GM21529 (cell line): ENCODE measurements around the gene AHNAK2.
"Not testable (repeated sequence)": the region's sequence is repeated elsewhere in the genome, so short reads cannot be mapped to it uniquely, and the experiment has no call there.

ENCODE experiments used
- ATAC-seq: cut with Tn5 transposase; IDR thresholded peaks from one replicate; pipeline ENCODE4 v1.9.1; 2021; ENCODE audit not compliant: unreplicated experiment

Gene AHNAK2

GRCh38 chr14:104928391-104929133, 49.6 kb downstream of the AHNAK2 start:
- ATAC-seq = no peak

DNA sequence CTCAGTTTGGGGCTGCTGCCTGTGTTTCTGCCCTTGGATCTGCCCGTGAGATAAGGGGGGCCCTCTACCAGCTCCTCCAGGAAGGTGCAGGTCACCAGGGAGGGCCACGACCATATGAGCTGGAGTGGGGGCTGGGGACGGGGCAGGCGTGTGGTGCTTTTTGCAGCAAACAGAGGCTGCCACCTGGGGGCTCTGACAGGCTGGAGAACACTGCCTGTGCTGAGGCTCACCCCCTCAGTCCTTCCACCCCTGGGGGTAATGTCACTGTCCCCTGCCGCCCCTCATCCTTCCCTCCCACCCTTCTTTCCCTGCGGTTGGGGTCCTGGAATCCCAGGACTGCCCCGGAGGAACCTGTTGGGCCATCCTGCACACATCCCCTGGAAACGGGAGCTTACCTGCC, 50.3 kb downstream of the AHNAK2 start:
- no peak for ATAC-seq

DNA sequence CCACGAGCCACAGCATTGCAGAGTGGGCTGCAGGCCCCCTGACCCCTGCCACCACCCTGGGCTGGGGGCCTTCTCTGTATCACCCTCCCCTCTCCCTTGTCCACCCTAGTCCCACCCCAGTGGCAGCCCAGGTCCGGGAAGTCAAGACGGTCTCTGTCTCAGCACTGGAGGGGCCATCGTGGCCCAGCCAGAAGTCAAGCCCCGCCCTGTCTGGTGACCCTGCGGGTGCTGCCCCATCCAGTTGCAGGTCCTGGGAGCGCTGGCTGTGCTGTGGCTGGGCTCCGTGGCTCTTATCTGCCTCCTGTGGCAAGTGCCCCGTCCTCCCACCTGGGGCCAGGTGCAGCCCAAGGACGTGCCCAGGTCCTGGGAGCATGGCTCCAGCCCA, 50.8 kb downstream of the AHNAK2 start:
- ATAC-seq = no peak

GRCh38 chr14:104926619-104927431, 51.3 kb downstream of the AHNAK2 start:
- ATAC-seq = peak; percentile 80

- peak; percentile 3 for ATAC-seq
Observed at GRCh38 chr14:104925855-104926609, 52.1 kb downstream of the AHNAK2 start.

DNA sequence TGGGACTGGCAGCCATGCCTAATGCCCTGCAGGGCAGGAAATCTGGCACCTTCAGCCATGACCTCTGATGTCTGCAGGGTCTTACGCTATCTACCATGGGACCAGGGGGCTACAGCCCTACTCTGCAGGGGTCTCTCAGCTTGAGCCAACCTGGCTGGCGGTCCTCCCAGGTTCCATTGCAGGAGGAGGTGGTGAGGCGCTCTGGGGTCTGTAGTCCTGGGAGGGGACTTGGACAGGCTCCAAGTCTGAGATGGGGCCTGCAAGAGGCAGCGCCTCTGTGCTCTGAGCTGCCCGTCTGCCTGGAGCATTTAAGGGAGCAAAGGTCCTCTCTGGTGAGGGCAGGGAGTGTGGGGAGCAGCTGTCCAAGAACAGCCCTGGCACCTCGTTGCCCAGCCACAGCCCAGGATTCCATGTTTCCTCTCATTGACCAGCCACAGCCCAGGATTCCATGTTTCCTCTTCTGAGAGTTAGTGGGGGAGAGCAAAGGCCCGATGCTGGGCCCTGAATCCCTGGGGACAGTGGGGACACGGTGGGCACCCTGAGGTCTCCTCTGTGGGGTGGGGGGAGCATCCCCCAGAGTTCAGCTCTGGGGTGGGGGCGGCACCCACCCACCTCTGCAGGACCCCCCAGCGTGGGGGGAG, 52.8 kb downstream of the AHNAK2 start:
- no peak for ATAC-seq

DNA sequence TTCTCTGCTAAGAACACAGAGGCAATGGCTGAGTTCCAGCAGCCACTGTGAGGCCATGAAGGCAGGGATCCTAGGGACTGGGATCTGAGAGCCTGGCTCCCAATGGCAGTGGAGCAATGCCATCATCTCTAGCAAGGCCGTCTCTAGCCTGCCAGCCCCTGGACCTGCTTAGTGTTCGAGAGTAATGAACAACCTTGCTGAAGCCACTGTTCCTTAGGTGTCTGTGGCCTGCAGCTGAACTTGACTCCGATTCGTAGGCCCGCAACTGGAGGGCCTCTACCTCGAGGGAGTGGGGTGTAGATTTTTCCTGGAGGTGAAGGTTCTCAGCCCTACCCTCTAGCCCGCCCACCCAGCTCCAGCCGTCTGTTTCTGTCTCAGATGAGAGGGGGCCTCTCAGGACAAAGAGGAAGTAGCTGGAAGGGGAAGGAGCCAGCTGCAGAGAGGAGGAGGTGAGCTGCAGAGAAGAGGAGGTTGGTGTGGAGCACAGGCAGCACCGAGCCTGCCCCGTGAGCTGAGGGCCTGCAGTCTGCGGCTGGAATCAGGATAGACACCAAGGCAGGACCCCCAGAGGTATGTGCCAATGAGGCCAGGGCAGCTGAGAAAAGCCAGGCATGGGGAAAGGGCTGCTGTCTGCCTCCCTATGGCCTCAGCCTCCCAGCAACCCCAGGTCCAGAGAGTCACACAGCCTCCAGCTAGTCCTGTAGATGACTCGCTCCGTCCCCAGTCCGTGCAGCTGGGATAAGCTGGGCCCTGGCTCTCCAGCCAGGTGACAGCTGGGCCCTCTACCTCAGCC, 53.6 kb downstream of the AHNAK2 start, which contains the start of gene PLD4:
TSS of gene PLD4 (plus strand) at position 459 of the 793 bp plus-strand sequence. CDS start 2,262 bp downstream, outside the sequence.
- no peak for ATAC-seq

- no peak for ATAC-seq
Observed at GRCh38 chr14:104923640-104924420, 54.3 kb downstream of the AHNAK2 start.

DNA sequence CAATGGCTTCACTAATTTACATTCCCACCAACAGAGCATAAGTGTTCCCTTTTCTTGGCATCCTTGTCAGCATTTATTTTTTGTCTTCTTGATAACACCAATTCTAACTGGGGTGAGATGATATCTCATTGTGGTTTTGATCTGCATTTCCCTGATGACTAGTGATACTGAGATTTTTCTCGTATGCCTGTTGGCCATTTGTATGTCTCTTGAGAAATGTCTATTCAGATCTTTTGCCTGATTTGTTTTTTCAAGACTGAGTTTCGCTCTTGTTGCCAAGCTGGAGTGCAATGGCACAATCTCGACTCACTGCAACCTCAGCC, 58.2 kb downstream of the AHNAK2 start:
- no peak for ATAC-seq

DNA sequence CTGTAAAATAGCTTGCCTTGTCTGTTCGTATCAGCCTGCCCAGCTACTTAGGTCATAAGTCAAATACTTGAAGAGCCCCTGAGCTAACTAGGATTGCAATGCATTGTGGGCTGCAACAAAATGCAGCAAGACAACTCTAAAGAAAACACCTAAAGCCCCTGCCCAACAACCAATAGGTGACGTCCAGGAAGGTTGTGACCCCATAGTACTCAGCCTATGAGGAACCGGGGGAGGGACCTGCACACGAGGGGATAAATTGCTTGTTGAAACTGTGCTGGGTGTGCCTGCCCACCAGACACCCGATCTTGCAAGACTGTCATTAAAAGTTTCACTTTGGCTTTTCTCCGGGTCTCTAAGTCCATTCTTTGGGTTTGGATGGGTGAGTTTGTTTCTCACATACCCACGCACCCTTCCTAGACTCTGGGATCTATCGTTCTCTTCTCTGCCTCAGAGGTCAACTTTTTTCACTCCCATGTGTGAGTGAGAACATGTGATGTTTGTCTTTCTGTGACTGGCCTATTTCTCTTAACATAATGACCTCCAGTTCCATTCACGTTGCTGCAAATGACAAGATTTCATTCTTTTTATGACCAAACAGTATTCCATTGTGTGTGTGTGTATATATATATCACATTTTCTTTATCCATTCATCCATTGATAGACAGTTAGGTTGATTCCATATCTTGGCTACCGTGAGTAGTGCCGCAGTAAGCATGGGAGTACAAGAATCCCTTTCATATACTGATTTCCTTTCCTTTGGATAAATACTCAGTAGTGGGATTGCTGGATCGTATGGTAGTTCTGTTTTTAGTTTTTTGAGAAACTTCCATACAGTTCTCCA, 58.8 kb downstream of the AHNAK2 start:
- ATAC-seq = not testable (repeated sequence)

- no peak for ATAC-seq
Observed at GRCh38 chr14:104917993-104918392, 60.2 kb downstream of the AHNAK2 start.

DNA sequence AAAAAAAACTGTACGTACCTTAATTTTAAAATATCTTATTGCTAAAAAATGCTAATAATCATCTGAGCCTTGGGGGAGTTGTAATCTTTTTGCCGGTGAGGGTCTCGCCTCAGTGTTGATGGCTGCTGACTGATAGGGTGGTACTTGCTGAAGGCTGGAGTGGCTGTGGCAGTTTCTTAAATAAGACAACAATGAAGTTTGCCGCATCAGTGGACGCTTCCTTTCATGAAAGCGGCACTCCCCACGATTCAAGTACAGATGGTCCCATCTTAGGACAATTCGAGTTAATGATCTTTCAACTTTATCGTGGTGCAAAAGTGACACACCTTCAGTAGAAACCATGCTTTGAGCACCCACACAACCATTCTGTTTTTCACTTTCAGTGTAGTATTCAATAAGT, 61.1 kb downstream of the AHNAK2 start:
- no peak for ATAC-seq

GRCh38 chr14:104913435-104913834, 64.7 kb downstream of the AHNAK2 start:
- no peak for ATAC-seq

DNA sequence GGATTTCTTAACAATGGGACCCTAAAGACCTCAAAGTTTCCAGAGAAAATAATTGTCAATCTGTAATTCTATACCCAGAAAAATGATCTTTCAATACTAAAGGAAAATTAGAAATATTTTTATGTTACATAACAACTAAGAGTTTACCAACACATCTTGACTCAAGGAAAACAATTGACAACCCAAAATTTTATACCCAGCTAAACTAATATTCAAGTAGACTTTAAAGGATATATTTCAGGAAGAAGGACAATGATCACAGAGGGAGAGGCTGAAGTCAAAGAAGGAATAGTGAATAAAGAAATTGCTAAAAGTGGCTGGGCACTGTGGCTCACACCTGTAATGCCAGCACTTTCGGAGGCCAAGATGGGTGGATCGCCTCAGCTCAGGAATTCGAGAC, 66.1 kb downstream of the AHNAK2 start:
- no peak for ATAC-seq

GRCh38 chr14:104908303-104908702, 69.9 kb downstream of the AHNAK2 start:
- no peak for ATAC-seq

- not testable (repeated sequence) for ATAC-seq
Observed at GRCh38 chr14:104905579-104905933, 72.6 kb downstream of the AHNAK2 start.

GRCh38 chr14:104904650-104905578, 73.3 kb downstream of the AHNAK2 start:
- ATAC-seq = not testable (repeated sequence)

DNA sequence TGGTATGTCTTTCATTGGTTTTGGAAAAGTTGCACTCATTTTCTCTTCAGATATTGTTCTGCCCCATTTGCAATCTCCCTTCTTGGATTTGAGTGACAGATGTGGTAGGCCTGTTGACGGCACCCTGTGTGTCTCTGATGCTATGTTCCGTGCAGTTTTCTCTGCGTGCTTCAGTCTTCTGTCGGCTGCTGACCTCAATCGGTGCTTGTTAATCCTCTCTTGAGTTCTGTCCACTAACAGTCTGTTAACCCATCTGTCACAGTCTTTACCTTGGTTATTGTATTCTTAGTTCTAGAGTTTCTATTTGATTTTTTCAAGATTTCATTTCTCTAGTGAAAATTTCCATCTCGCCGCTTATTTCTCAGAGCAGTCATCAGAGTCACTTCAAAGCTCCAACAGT, 74.2 kb downstream of the AHNAK2 start:
- ATAC-seq = no peak
